ENCODE measurements around the gene HOXA13.

Gene HOXA13

DNA sequence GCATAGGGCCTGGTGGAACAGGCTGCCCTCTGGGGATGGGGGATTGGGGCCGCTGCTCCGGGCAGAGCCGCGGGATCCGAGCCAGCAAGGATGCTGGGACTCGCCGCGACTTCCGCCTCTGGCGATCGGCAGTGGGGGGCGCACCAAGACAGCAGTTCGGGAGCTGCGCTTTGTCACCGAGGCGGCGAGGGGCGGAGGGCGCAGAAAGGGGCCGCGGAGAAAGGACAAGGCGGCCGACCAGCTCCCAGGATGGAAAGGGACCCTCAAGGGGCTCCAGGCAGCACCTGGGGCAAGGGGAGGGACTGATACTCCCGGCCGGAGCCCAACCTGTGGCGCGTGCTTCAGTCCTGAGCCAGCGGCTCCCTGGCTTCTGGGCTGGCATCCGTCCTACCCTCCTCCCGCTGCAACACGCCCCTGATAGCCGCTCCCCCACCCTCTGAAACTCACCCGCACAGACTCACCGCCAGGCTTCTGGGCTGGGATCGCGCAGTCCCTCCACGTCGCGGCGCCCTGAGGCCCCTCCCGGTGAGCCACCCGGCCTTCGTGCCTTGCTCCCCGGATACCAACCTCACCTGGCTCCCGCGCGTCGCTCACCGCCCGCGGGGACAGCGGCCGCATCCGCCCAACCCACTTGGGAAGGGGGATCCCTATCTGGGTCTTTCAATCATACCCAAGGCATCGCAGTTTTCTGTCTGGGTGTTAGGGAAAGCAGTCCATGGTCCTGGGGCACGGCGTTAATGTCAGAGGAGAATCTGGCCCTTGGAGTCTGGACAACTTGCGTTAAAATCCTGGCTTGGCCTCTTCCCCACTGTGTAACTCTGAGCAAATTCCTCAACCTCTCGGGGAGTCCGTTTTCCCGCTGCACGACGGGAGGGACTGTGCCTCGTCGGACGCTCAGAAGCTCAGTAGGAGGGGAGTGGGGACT lies 35.8 kb upstream of the HOXA13 start:
- DNase-seq: no peak

DNA sequence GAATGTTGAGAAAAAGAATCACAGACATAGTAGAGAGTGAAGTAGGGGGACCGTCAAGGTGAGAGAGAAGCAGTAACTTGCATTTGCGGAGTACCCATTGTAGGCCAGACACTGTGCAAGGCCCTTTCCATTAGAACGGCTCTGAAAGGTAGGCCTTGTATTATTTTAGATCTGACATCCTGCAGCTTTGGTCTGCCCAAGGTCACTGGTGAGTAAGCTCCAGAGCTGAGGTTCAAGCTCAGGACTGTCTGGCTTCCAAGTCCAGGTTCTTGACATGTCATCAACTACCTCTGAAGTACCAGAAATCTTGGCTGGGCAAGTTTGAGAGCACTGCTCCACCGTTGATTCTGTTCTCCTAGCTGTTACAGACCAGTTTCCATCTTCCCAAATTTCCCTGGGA lies 29.6 kb upstream of the HOXA13 start:
- no peak for DNase-seq

- DNase-seq: no peak
These were observed 25.4 kb upstream of the HOXA13 start for GRCh38 chr7:27224983-27225934.

- no peak for DNase-seq
These were observed 24.2 kb upstream of the HOXA13 start for GRCh38 chr7:27223941-27224575.

GRCh38 chr7:27221201-27221797 lies 21.4 kb upstream of the HOXA13 start:
- DNase-seq: no peak

DNA sequence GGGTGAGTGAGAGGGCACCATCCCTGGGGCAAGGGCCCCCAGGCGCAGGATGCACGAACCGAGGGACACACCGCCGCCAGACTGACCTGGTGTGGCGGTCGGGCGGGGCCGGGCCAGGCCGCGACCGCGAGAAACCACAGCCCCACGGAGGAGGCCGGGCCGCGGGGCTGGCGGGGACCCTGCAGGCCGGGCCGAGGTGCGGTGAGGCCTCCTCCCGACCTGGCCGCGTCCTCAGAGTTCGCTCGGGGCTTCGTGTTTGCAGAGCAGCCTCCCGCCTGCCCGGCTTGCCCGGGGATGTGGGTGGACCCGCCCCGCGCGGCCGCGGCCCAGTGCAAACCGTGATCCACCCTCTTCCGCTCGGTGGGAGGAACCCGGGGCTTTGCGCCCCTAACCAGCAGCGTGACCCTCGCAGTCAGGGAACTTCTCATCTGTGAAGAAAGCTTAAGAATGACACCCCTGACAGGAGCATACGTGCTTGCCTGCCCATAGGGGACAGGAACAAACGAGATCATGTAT lies 20.6 kb upstream of the HOXA13 start:
- no peak for DNase-seq

DNA sequence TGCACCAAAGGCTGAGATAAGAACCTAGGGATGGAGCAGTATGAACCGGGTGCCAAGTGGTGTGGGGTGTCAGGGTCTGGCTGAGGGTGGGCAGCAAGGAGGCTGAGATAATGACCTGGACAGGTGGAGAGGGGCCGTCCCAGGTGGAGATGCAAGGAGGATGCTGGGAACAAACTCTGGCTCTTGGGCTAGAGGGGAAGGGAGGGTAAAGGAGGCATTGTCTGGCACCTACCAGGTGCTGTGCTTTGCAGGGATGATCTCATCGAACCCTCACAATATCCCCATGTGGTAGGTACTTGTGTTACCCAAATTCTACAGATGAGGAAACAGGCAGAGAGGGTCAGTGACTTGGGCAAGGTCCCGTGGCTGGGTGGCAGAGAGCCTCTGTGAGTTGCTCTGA lies 19.9 kb upstream of the HOXA13 start:
- no peak for DNase-seq

DNA sequence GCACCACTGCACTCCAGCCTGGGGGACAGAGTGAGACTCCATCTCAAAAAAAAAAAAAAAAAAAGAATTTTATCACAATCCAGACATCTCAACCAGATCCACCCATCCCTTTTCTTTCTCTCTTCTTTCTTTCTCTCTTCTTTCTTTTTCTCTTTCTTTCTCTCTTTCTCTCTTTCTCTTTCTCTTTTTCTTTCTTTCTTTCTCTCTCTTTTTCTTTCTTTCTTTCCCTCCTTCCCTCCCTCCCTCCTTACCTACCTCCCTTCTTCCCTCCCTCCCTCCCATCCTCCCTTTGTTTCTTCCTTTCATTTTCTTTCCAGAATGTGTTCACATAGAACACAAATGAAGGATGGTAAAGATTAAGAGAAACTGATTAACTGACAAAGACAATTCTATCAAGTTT lies 18.1 kb upstream of the HOXA13 start:
- DNase-seq: no peak

DNA sequence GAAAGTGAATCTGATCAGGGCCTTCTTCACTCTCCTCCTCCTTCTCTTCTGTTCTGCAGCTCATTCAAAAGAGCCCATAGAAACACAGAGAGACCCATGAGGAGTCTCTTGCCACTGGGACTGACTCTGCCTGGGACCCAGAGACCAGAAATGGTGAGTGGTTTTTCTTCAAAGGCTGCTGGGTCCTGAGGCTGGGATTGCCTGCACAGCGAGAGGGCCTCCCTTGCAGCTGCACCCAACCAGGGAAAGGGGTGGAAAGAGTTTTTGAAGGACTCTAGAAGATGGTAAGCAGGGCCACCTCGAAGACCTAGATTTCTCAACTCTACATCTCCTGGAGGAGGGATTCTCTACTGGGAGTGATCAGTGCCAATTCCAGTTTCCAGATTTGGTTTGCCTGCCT lies 15.5 kb upstream of the HOXA13 start:
- DNase-seq: no peak

DNA sequence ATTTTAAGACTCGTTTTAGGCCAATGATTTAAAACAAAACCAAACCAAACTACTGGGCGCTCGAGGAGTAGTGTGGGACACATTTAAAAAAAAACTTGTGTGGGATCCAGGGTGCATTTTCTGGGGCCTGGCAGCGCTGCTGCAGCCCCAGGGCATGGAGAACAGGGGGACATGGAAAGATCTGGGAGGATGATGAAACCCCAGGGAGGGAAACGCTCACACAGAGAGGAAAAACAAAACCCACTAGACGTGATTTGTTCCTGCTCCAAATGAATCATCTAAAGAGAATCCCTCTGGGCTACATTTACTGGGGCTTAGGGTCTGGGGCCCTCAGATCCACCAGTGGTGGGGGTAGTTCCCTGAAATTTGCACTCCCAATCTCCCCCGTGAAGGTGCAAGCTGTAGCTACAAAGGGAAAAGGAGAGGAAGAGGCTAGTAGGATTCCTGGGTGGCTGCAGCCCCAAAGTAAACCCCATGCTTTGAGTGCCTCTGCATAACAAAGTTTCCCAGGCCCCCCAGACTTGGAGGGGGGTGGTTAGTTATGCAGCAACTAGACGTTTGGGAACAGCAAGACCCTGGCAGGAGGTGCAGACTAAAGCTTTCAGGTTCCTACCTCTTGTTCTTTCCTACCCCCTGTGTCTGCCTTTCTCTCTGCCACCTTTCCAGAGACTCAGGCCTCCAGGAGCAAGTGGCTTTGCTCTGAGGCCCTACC lies 14.5 kb upstream of the HOXA13 start:
- no peak for DNase-seq

- no peak for DNase-seq
These were observed 13.7 kb upstream of the HOXA13 start for GRCh38 chr7:27213433-27214238.

GRCh38 chr7:27212497-27213432 lies 12.9 kb upstream of the HOXA13 start:
- DNase-seq: no peak

GRCh38 chr7:27211764-27212204 lies 11.9 kb upstream of the HOXA13 start:
- DNase-seq: no peak

- DNase-seq: no peak
These were observed 11.2 kb upstream of the HOXA13 start for GRCh38 chr7:27211084-27211446.

- DNase-seq: no peak
These were observed 10.7 kb upstream of the HOXA13 start for GRCh38 chr7:27210441-27211083.

- DNase-seq: no peak
These were observed 10.1 kb upstream of the HOXA13 start for GRCh38 chr7:27209933-27210440.

DNA sequence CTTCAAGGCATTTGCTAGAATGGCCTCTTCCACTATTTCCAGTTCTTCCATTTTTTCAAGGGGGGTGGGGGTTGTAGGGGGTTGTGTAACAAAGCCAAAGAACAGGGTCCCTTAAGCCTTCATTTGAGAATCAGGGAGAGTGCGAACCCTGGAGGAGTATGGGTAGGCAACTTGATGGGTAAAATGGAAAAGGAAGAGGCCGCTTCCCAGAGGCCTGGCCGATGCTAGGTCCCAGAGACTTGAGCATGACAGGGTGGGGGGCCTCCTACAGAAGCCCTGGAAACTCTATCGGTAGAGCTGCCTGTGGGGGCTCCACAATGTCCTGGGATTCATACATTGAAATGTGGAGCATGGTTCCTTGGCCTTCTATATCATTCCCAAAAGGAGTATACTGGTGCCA lies 9.1 kb upstream of the HOXA13 start:
- no peak for DNase-seq

DNA sequence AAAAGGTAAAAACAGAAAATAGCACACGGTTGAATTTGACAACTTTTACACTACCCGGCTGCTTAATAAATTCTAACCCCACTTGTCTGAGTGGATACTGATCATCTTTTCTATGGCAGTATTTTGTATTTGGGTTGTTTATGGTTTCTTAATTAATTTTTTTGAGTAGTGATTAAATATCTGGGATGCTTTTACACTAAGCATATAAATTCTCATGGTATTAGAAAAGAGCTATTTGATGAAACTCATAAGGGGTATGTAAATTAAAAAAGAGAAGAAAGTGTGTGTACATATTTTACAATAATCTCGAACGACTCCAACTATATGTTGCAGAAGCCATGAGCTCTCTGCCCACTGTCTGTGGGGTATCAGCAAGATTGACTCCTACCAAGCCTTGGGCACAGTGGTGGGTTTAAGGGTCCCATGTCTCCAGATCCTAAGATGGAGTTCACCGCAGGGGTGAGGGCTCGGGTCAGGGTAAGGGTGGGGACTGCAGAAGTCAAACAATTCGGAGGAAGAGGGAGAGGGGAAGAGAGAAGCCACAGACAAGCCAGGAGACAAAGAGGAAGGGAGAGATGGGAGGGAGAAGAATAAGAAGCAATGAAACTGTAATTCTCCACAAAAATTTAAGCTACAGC lies 7.6 kb upstream of the HOXA13 start:
- DNase-seq: no peak

Data from NCI-H2081 treated with DMSO at 0.1 percent for 48 hours (cell line).